ENCODE results near the gene SRPK1.

The SRPK1 gene

GRCh38 chr6:35810971-35811698 lies 109.8 kb downstream of the SRPK1 start:
- DNase-seq: peak; percentile 32

GRCh38 chr6:35809809-35810208 lies 111.1 kb downstream of the SRPK1 start:
- no peak for DNase-seq

GRCh38 chr6:35808688-35809087 lies 112.2 kb downstream of the SRPK1 start:
- peak; percentile 88 for DNase-seq

GRCh38 chr6:35804996-35805736 lies 115.7 kb downstream of the SRPK1 start, which contains the start of gene LHFPL5:
LHFPL5 (plus strand) TSS chr6:35805352; CDS start chr6:35805671, 319 bp downstream.
- peak; percentile 60 for DNase-seq

- no peak for DNase-seq
These were observed 119.8 kb downstream of the SRPK1 start for GRCh38 chr6:35801148-35801547.

- DNase-seq: no peak
These were observed 122.2 kb downstream of the SRPK1 start for GRCh38 chr6:35798706-35799105.

- no peak for DNase-seq
These were observed 122.9 kb downstream of the SRPK1 start for GRCh38 chr6:35797837-35798526.

- no peak for DNase-seq
These were observed 124.7 kb downstream of the SRPK1 start for GRCh38 chr6:35796236-35796635.

GRCh38 chr6:35795453-35796071 lies 125.3 kb downstream of the SRPK1 start:
- DNase-seq: no peak

GRCh38 chr6:35794536-35795452 lies 126.1 kb downstream of the SRPK1 start:
- DNase-seq: no peak

GRCh38 chr6:35790683-35791082 lies 130.2 kb downstream of the SRPK1 start:
- DNase-seq: no peak

- DNase-seq: no peak
These were observed 132.4 kb downstream of the SRPK1 start for GRCh38 chr6:35788423-35788982.

- no peak for DNase-seq
These were observed 133.4 kb downstream of the SRPK1 start for GRCh38 chr6:35787266-35788218.

GRCh38 chr6:35786810-35787209 lies 134.1 kb downstream of the SRPK1 start:
- DNase-seq: no peak

GRCh38 chr6:35786272-35786671 lies 134.6 kb downstream of the SRPK1 start:
- no peak for DNase-seq

- no peak for DNase-seq
These were observed 136.7 kb downstream of the SRPK1 start for GRCh38 chr6:35784200-35784599.
